Stimulated activated CD4-positive, alpha-beta T cell treated with anti-CD3 and anti-CD28 coated beads, TNF-alpha, amount 100 ng/mL, for 4 hours (primary cell): ENCODE data around the gene JAGN1.
"Not testable (repeated sequence)": the region's sequence is repeated elsewhere in the genome, so short reads cannot be mapped to it uniquely, and the experiment has no call there.

Experiments used
- DNase-seq, 3 experiments: peaks; one replicate each; pipeline ENCODE4 v3.0.0-alpha.2; 2020; ENCODE audit warnings: low read depth in 3 of 3

The JAGN1 gene

GRCh38 chr3:9898467-9899241 lies 8.2 kb downstream of the JAGN1 start:
- DNase-seq, result no peak

DNA sequence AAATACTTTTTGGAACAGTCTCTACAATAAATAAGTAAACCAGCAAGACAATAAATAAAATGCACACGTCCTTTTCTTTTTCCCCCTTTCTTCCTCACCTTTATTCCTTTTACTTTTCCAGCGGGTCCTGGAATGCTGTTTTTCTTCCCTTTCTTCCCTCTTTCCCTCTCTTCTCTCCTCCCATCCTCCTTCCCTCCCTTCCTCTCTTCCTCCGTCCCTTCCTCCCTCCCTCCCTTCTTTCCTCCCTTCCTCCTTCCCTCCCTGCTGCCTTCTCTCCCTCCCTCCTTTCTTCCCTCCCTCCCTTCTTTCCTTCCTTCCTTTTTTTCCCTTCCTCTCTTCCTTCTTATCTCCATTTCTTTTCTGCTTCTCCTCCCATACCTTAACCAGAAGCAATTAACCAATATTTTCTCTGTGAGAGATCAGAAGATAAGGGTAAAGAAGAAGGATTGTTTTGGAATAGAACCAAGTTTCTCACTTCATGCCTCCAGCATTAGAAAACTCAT lies 8.9 kb downstream of the JAGN1 start:
- DNase-seq, result no peak

DNA sequence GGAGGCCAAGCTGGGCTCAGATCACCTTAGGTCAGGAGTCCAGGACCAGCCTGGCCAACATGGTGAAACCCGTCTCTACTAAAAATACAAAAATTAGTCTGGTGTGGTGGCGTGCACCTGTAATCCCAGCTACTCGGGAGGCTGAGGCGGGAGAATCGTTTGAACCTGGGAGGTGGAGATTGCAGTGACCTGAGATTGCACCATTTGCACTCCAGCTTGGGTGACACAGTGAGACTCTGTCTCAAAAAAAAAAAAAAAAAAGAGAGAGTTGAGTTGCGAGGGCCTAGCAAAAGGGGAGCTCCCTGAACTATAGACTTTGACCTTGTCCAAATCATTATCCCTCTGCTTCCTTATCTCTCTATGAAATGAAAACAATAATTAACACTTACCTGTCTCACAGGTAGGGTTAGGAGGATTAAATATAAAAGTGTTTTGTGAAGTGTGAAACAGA lies 10.6 kb downstream of the JAGN1 start:
- DNase-seq, result not testable (repeated sequence)

GRCh38 chr3:9901967-9902366 lies 11.6 kb downstream of the JAGN1 start:
- no peak for DNase-seq

- no peak for DNase-seq
Measured at GRCh38 chr3:9902372-9903237, 12.2 kb downstream of the JAGN1 start, which contains the start of gene IL17RE. Gene IL17RE (plus strand): TSS chr3:9902848. CDS start chr3:9902933, 85 bp downstream.

GRCh38 chr3:9903238-9903624 lies 12.8 kb downstream of the JAGN1 start:
- no peak for DNase-seq

GRCh38 chr3:9903904-9904303 lies 13.5 kb downstream of the JAGN1 start:
- DNase-seq, result no peak

- no peak for DNase-seq
Measured at GRCh38 chr3:9906480-9906879, 16.1 kb downstream of the JAGN1 start.

DNA sequence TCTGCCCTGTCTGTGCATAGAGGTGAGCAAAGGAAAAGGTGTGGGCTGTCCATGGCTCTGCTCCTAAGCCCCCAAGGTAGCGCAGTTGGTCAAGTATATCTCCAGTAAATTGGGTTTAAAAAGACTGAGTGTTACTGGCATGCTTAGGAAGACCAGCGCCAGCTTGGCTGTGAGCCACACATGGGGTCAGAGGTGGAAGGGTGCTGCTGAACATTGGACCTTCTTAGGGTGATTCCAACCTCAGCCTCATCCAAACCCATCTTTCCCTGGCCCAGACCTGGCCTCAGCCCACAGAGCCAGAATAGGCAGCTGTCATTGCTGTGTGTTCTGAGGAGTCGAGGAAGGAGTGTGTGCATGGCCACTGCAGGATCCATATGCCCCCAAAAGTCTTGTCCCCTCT lies 17.9 kb downstream of the JAGN1 start:
- no peak for DNase-seq

DNA sequence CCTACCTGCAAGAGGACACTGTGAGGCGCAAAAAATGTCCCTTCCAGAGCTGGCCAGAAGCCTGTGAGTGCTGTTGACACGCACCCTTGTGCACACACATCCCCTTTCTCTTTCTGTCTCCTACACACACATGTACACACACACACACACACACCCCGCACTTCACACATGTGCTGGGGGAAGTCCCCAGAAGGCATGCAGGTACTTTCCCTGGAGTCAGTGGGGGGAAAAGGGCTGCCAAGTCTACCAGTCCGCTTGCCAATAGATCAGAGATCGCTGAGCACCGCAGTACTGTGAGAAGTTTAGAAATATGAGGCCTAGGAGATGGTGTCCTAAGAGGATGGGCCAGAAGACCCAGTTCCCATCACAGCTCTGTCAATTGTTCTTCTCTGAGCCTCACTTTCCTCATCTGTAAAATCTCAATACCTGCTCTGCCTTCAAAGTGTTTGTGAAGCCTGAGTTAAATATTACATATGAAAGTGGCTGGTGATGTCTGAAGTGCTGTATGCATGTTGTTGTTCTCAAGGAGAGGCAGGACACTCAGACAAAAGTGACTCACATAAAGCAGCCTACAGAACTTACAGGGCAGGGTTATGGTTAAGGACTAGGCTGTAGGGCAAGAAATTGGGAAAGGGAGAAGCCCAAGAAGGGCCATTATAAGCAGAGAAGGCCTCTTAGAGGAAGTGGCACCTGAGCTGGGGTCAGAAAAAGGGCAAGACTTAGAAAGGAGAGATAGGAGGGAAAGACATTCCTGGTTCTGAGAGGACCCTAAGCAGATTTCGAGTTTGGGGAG lies 19.0 kb downstream of the JAGN1 start:
- no peak for DNase-seq

GRCh38 chr3:9911863-9912262 lies 21.5 kb downstream of the JAGN1 start:
- DNase-seq, result no peak

- no peak for DNase-seq
Measured at GRCh38 chr3:9912294-9912935, 22.0 kb downstream of the JAGN1 start.

GRCh38 chr3:9913601-9914000 lies 23.2 kb downstream of the JAGN1 start:
- no peak for DNase-seq

GRCh38 chr3:9914011-9914410 lies 23.6 kb downstream of the JAGN1 start:
- DNase-seq, result no peak

DNA sequence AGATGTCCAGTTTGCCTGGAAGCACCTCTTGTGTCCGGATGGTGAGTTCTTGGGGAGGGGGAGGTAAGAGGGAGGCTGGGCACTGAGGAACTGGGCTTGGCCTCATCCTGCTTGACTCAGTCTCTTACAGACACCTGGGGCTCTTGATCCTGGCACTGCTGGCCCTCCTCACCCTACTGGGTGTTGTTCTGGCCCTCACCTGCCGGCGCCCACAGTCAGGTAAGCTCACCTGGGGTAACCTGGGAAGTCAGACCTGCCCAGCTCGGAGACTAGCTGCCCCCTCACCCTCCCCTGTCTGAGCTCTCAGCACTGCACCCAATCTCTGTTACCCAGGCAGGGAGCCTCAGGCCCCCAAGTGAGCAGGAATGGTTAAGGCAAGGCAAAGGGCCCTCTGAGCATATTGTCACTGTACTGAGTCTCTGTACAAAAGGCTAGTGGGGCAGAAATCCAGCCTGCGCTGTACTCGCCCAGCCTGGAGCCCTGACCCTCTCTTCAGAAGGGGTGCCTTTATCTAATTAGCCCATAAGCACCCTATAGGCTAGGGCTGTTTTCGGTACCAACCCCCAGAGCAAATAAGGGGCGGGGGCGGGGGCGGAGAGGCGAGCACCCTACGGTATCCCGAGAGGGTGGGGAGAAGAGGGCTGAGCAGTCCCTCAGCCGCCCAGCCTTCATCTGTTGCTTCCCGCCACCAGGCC lies 24.3 kb downstream of the JAGN1 start:
- DNase-seq, result no peak

GRCh38 chr3:9915254-9916141 lies 25.1 kb downstream of the JAGN1 start:
- DNase-seq, result no peak

GRCh38 chr3:9916346-9916733 lies 25.9 kb downstream of the JAGN1 start:
- no peak for DNase-seq

- no peak for DNase-seq
Measured at GRCh38 chr3:9916734-9917680, 26.6 kb downstream of the JAGN1 start, which contains the start of gene IL17RC. Gene IL17RC (plus strand): TSS chr3:9917098. CDS start chr3:9917316, 218 bp downstream.
